HG03159 (cell line): Measurements from ENCODE around the gene VPS39.

Source experiments
- ATAC-seq: cut with Tn5 transposase; IDR thresholded peaks from one replicate; pipeline ENCODE4 v1.9.1; 2021; ENCODE audit warnings: mild to moderate bottlenecking, moderate library complexity; ENCODE audit not compliant: unreplicated experiment

Gene VPS39

GRCh38 chr15:42146551-42147430, 61.3 kb downstream of the VPS39 start:
- no peak for ATAC-seq

- no peak for ATAC-seq
Measured at GRCh38 chr15:42145546-42146455, 62.3 kb downstream of the VPS39 start.

GRCh38 chr15:42144841-42145375, 63.2 kb downstream of the VPS39 start:
- no peak for ATAC-seq

GRCh38 chr15:42143866-42144625, 64.1 kb downstream of the VPS39 start:
- ATAC-seq: no peak

- no peak for ATAC-seq
Measured at GRCh38 chr15:42143356-42143755, 64.7 kb downstream of the VPS39 start.

- no peak for ATAC-seq
Measured at GRCh38 chr15:42141795-42142667, 66.1 kb downstream of the VPS39 start.

- ATAC-seq: no peak
Measured at GRCh38 chr15:42141246-42141645, 66.9 kb downstream of the VPS39 start.

- no peak for ATAC-seq
Measured at GRCh38 chr15:42140383-42141070, 67.6 kb downstream of the VPS39 start.

GRCh38 chr15:42139596-42139995, 68.5 kb downstream of the VPS39 start:
- no peak for ATAC-seq

- ATAC-seq: no peak
Measured at GRCh38 chr15:42138968-42139386, 69.1 kb downstream of the VPS39 start.

GRCh38 chr15:42138411-42138810, 69.7 kb downstream of the VPS39 start:
- ATAC-seq: no peak

- no peak for ATAC-seq
Measured at GRCh38 chr15:42137461-42138261, 70.4 kb downstream of the VPS39 start.

- ATAC-seq: no peak
Measured at GRCh38 chr15:42136513-42136912, 71.6 kb downstream of the VPS39 start.

- ATAC-seq: no peak
Measured at GRCh38 chr15:42135351-42135750, 72.8 kb downstream of the VPS39 start.

GRCh38 chr15:42134617-42135245, 73.4 kb downstream of the VPS39 start:
- ATAC-seq: no peak

GRCh38 chr15:42133886-42134502, 74.1 kb downstream of the VPS39 start:
- ATAC-seq: no peak

GRCh38 chr15:42133356-42133755, 74.7 kb downstream of the VPS39 start:
- ATAC-seq: no peak
